Mesenteric fat pad (tissue), 1 donor: ENCODE data around the gene FRMD4B. TPM values are rescaled to one million over a fixed set of nuclear protein-coding genes. Genes with fewer than 3 reads are reported as not detected.

Source experiments
- DNase-seq: peaks from one replicate; pipeline ENCODE4 v3.0.0-alpha.2; 2020; ENCODE audit warnings: low spot score
- total RNA-seq: library from RNA; stranded (reverse); fragmentation: NEBNext Ultra II Directional; extraction: Animal tissue kit (Norgen Biotek cat#: 25700); gene quantifications from one replicate; pipeline ENCODE4 v1.2.1, GENCODE V29; 2021
- donor health status: DM: yes; HTN: yes; CAD: no.

The FRMD4B gene
- total RNA-seq, 1 donor from 2014 or later, result 30.5 TPM

- no peak for DNase-seq
These were observed 20.3 kb upstream of the FRMD4B start for GRCh38 chr3:69406163-69406562.

- DNase-seq, result no peak
These were observed 19.2 kb upstream of the FRMD4B start for GRCh38 chr3:69405067-69405466.

- DNase-seq, result no peak
These were observed 17.6 kb upstream of the FRMD4B start for GRCh38 chr3:69403454-69403853.

- DNase-seq, result no peak
These were observed 14.8 kb upstream of the FRMD4B start for GRCh38 chr3:69400683-69401082.

- DNase-seq, result no peak
These were observed 7.0 kb upstream of the FRMD4B start for GRCh38 chr3:69392850-69393249.

GRCh38 chr3:69392415-69392814 lies 6.5 kb upstream of the FRMD4B start:
- no peak for DNase-seq

GRCh38 chr3:69391554-69391953 lies 5.7 kb upstream of the FRMD4B start:
- DNase-seq, result no peak

GRCh38 chr3:69390771-69391170 lies 4.9 kb upstream of the FRMD4B start:
- no peak for DNase-seq

- no peak for DNase-seq
These were observed 3.8 kb upstream of the FRMD4B start for GRCh38 chr3:69389520-69390248.

GRCh38 chr3:69388241-69388640 lies 2.4 kb upstream of the FRMD4B start:
- no peak for DNase-seq

GRCh38 chr3:69386556-69387385 lies 883 bp upstream of the FRMD4B start:
- no peak for DNase-seq

- no peak for DNase-seq
These were observed 665 bp downstream of the FRMD4B start for GRCh38 chr3:69385123-69385722.

- no peak for DNase-seq
These were observed 1.6 kb downstream of the FRMD4B start for GRCh38 chr3:69384326-69384725.

- no peak for DNase-seq
These were observed 6.2 kb downstream of the FRMD4B start for GRCh38 chr3:69379661-69380060.

GRCh38 chr3:69378112-69378802 lies 7.6 kb downstream of the FRMD4B start:
- no peak for DNase-seq

- no peak for DNase-seq
These were observed 8.6 kb downstream of the FRMD4B start for GRCh38 chr3:69377262-69377661.

- DNase-seq, result no peak
These were observed 9.2 kb downstream of the FRMD4B start for GRCh38 chr3:69376731-69377130.

- no peak for DNase-seq
These were observed 14.1 kb downstream of the FRMD4B start for GRCh38 chr3:69371816-69372215.

GRCh38 chr3:69370901-69371301 lies 15.0 kb downstream of the FRMD4B start:
- no peak for DNase-seq

GRCh38 chr3:69370156-69370883 lies 15.6 kb downstream of the FRMD4B start:
- no peak for DNase-seq
